ENCODE results near the gene TTLL10. TPM values are rescaled to one million over a fixed set of nuclear protein-coding genes. Genes with fewer than 3 reads are reported as not detected.

Gene TTLL10
- total and polyA plus RNA-seq, 2 donors from 2014 or later = 1.5 TPM; not detected in 1

DNA sequence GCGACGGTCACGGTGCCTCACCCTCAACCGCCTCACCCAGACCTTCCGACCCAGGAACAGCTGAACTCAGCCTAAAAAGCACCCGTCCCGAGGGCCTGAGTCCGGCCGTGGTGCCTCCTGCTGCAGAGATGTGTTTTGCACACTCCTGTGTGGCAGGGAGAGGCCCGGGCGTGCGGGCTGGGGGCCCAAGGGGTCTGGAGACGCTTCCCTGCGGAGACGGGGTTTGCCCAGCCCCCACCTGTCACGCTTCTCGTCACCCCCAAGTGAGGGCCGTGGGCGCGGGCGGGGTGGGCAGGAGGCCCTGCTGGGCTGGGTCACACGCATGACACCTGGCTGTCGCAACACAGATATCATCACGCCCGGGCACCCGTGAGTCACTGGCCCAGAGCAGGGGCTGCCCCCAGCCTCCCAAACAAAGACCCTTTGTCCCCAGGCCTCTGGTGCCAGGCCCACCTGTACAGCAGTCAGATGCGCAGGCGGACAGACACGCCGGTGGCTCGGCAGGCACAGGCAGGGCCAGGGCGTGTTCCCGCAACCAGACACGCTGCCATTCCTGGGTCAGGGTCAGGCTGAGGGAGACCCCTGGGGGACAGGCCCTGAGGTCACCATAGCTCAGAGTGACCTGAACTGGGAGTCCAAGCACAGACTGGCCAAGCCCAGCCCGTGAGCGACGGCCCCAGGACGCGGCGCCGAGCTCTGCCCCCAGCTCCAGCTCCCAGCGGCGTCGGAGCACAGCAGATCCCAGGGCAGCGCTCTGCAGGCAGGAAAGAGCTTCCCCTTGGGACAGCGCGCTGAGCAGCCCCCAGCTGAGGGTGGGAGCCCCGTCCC lies 64.4 kb downstream of the TTLL10 start:
- DNase-seq = peak in 4 of 5 donors; percentile 41 to 79 (median 50)
- no peak overlapping the region for H3K4me3 ChIP-seq (ENCODE audit: low read length in 3 of 3)
- no peak overlapping the region for H3K27ac ChIP-seq (ENCODE audit: low read depth in 2 of 2, low read length in 2 of 2)
- no peaks in the 10 kb centered on the region for H3K27me3 ChIP-seq (ENCODE audit: control insufficient read depth, insufficient read depth, low read length)
- H3K36me3 ChIP-seq (ENCODE audit: control insufficient read depth in 2 of 3, insufficient read depth in 3 of 3, low read length in 3 of 3) = no peaks in the 10 kb centered on the region
- no peak overlapping the region for H3K9ac ChIP-seq (ENCODE audit: low read length in 3 of 3)
- FAIRE-seq = no peak
- intact Hi-C loops (cut with DNase I) = loop anchor here (10.0 kb wide), 1 partner anchor 113 kb away; no protein-coding TSS in a partner anchor
- TF ChIP-seq, protein P1, sequence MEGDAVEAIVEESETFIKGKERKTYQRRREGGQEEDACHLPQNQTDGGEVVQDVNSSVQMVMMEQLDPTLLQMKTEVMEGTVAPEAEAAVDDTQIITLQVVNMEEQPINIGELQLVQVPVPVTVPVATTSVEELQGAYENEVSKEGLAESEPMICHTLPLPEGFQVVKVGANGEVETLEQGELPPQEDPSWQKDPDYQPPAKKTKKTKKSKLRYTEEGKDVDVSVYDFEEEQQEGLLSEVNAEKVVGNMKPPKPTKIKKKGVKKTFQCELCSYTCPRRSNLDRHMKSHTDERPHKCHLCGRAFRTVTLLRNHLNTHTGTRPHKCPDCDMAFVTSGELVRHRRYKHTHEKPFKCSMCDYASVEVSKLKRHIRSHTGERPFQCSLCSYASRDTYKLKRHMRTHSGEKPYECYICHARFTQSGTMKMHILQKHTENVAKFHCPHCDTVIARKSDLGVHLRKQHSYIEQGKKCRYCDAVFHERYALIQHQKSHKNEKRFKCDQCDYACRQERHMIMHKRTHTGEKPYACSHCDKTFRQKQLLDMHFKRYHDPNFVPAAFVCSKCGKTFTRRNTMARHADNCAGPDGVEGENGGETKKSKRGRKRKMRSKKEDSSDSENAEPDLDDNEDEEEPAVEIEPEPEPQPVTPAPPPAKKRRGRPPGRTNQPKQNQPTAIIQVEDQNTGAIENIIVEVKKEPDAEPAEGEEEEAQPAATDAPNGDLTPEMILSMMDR (IDR thresholded peaks at IDR 0.05; ENCODE audit: borderline replicate concordance, extremely low read depth, insufficient read depth) = no peak
- H3K9me3 ChIP-seq (ENCODE audit: control insufficient read depth in 2 of 3, insufficient read depth in 1 of 3, low read length in 3 of 3) = no peaks in the 10 kb centered on the region
- peaks cover 0 to 2% (median 0%) of the 10 kb centered on the region in 3 donors for H3K4me1 ChIP-seq (ENCODE audit: control insufficient read depth in 2 of 3, insufficient read depth in 2 of 3, low read depth in 1 of 3, low read length in 3 of 3)

DNA sequence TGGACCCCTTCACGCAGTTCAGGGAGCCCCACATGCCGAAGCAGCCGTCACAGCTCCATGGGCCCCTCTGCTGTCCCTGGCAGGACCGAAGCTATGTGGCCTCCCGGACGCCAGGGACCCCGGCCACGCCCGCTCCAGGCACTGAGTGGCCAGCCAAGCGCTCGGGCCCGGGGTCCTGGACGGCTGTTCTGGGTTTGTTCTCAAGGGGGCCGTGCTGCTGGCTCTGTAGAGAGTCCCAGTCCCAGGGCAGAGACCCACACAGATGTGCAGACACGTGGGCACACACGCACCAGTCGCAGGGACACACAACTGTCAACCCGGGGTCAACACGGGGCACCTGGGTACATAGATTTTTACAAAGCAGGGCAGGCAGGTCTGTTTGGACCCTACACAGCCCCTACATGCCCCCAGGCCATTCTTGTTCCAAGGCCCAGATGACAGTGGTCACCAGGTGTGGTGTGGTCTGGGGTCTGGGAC lies 65.1 kb downstream of the TTLL10 start:
- Histone ChIP-seq H3K27ac (ENCODE audit: low read depth in 2 of 2, low read length in 2 of 2) (no peak overlapping the region), H3K4me1 (ENCODE audit: control insufficient read depth in 2 of 3, insufficient read depth in 2 of 3, low read depth in 1 of 3, low read length in 3 of 3) (no peaks in the 10 kb centered on the region), H3K9ac (ENCODE audit: low read length in 3 of 3) (no peak overlapping the region), H3K36me3 (ENCODE audit: control insufficient read depth in 2 of 3, insufficient read depth in 3 of 3, low read length in 3 of 3) (no peaks in the 10 kb centered on the region), H3K27me3 (ENCODE audit: control insufficient read depth, insufficient read depth, low read length) (no peaks in the 10 kb centered on the region), H3K9me3 (ENCODE audit: control insufficient read depth in 2 of 3, insufficient read depth in 1 of 3, low read length in 3 of 3) (no peaks in the 10 kb centered on the region), H3K4me3 (ENCODE audit: low read length in 3 of 3) (no peak overlapping the region)
- FAIRE-seq (no peak), DNase-seq (no peak)
- TF ChIP-seq, protein P1 (IDR thresholded peaks at IDR 0.05; ENCODE audit: borderline replicate concordance, extremely low read depth, insufficient read depth) = no peak
- intact Hi-C loops (cut with DNase I) = loop anchor here (10.0 kb wide), 1 partner anchor 114 kb away; no protein-coding TSS in a partner anchor

DNA sequence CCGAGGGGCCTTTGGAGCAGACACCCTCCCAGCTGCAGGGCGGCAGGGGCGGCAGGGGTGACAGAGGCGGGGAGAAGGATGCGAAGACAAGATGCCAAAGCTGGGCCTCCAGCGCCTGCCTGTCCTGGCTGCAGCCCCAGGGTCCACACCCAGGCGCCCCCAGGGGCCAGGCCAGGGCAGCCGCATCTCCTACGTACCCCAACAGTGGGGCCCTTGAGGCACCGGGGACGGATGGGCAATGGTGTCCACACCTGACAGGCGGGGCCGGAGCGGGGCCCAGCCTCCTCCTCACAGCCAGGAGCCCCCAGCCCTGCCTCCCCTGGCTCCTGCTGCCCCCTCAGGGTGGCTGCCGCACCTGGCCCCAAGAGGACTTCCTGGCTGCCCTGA lies 65.5 kb downstream of the TTLL10 start:
- no peaks in the 10 kb centered on the region for H3K27me3 ChIP-seq (ENCODE audit: control insufficient read depth, insufficient read depth, low read length)
- no peak overlapping the region for H3K27ac ChIP-seq (ENCODE audit: low read depth in 2 of 2, low read length in 2 of 2)
- DNase-seq = peak in 1 of 5 donors; percentile 63
- H3K9ac ChIP-seq (ENCODE audit: low read length in 3 of 3) = no peak overlapping the region
- no peaks in the 10 kb centered on the region for H3K36me3 ChIP-seq (ENCODE audit: control insufficient read depth in 2 of 3, insufficient read depth in 3 of 3, low read length in 3 of 3)
- TF ChIP-seq, protein P1 (IDR thresholded peaks at IDR 0.05; ENCODE audit: borderline replicate concordance, extremely low read depth, insufficient read depth) = no peak
- no peak overlapping the region for H3K4me3 ChIP-seq (ENCODE audit: low read length in 3 of 3)
- intact Hi-C loops (cut with DNase I) = loop anchor here (10.0 kb wide), 1 partner anchor 114 kb away; no protein-coding TSS in a partner anchor
- no peak for FAIRE-seq
- H3K4me1 ChIP-seq (ENCODE audit: control insufficient read depth in 2 of 3, insufficient read depth in 2 of 3, low read depth in 1 of 3, low read length in 3 of 3) = no peaks in the 10 kb centered on the region
- no peaks in the 10 kb centered on the region for H3K9me3 ChIP-seq (ENCODE audit: control insufficient read depth in 2 of 3, insufficient read depth in 1 of 3, low read length in 3 of 3)

All from kidney (tissue), 14 donors.